Heart left ventricle (tissue), 16 donors: ENCODE results near the gene PALM. TPM values are rescaled to one million over a fixed set of nuclear protein-coding genes. Genes with fewer than 3 reads are reported as not detected.

ENCODE experiments used
- ATAC-seq, 4 donors: fragments of 200-7000 bp; cut with Tn5 transposase; one replicate each; pipeline ENCODE4 v1.9.1; 2020 to 2022; ENCODE audit warnings: moderate library complexity in 4 of 4, mild to moderate bottlenecking in 3 of 4, moderate number of reproducible peaks in 1 of 4
- DNase-seq, 5 donors: peaks; one replicate each; pipeline ENCODE4 v3.0.0-alpha.2; 2020
- H3K27ac ChIP-seq, 12 donors: fragments of 200-600 bp; sonication (generic) in 4 of 12; one replicate each; pipeline versions ENCODE4 v1.5.0 to v1.8.0; 2016 to 2022; ENCODE audit warnings: mild to moderate bottlenecking in 2 of 12
- H3K27me3 ChIP-seq, 9 donors: fragments of 200-600 bp; sonication (generic) in 2 of 9; one replicate each; pipeline versions ENCODE4 v1.5.1 to v1.8.0; 2016 to 2022; ENCODE audit warnings: mild to moderate bottlenecking in 3 of 9
- H3K36me3 ChIP-seq, 9 donors: fragments of 200-600 bp; sonication (generic) in 2 of 9; one replicate each; pipeline versions ENCODE4 v1.5.0 to v1.8.0; 2018 to 2022; ENCODE audit warnings: mild to moderate bottlenecking in 2 of 9
- H3K4me1 ChIP-seq, 12 donors: fragments of 200-600 bp; sonication (generic) in 4 of 12; one replicate each; pipeline versions ENCODE4 v1.5.0 to v1.8.0; 2016 to 2022; ENCODE audit warnings: mild to moderate bottlenecking in 3 of 12
- H3K4me3 ChIP-seq, 12 donors: fragments of 200-600 bp; sonication (generic) in 4 of 12; one replicate each; pipeline versions ENCODE4 v1.5.0 to v1.8.0; 2017 to 2022; ENCODE audit warnings: mild to moderate bottlenecking in 9 of 12, moderate library complexity in 4 of 12
- H3K9me3 ChIP-seq, 12 donors: fragments of 200-600 bp; sonication (generic) in 4 of 12; one replicate each; pipeline versions ENCODE4 v1.5.0 to v1.8.0; 2016 to 2022; ENCODE audit warnings: mild to moderate bottlenecking in 1 of 12
- POLR2A ChIP-seq, 2 donors: fragments of 450-650 bp; IDR thresholded peaks; one replicate each; pipeline ENCODE4 v1.6.1; 2017; ENCODE audit warnings: antibody characterized with exemption in 2 of 2, mild to moderate bottlenecking in 2 of 2, moderate library complexity in 2 of 2
- WGBS, 4 donors: extraction: QIAGEN DNeasy Blood & Tissue Kit in 2 of 4; methylation state at CpG; one replicate each; pipeline versions ENCODE4 v1.1.5 to v1.1.7; 2013 to 2018; 5-methylcytosine and 5-hydroxymethylcytosine counted together
- intact Hi-C, 10 donors: fragments of 100-400 bp; cut with DNase I; formaldehyde crosslinking; loops; one replicate each; pipeline versions ENCODE4 v1.11.1 to v1.14.2; 2022
- polyA plus RNA-seq, 2 donors: library from polyadenylated mRNA; stranded (reverse); fragments of 200-250 nt; gene quantifications; one replicate each; pipeline ENCODE4 v1.2.3, GENCODE V29; 2013
- total RNA-seq, 9 donors: library from RNA; depleted of rRNA in 2 of 9; stranded (reverse); fragments of >200 nt in 2 of 9; fragmentation: NEBNext Ultra II Directional in 3 of 9; extraction: Animal tissue kit (Norgen Biotek cat#: 25700) in 3 of 9; gene quantifications; one replicate each; pipeline versions ENCODE4 v1.1.0 to v1.2.4, GENCODE V29; 2016 to 2023
- TF ChIP-seq, protein P1 (sequence below), 12 donors: fragments of 200-600 bp; sonication (generic) in 4 of 12; IDR thresholded peaks; one replicate each; pipeline versions ENCODE4 v1.5.0 to v1.8.0; 2018 to 2022; ENCODE audit warnings: antibody characterized with exemption in 12 of 12, mild to moderate bottlenecking in 5 of 12
- donor health status: ischemic (EF 13 %, LVEDD 7.1; RV severe dilation, severe dysfunction).
- donor health status: healthy with polysubstance abuse.
- donor health status: DM: no; HTN: yes; CAD: no.
- donor health status: DM: no; HTN: no; CAD: no.
- donor health status: ischemic (EF 25% LVEDD 6.9; RV normal size, moderate dysfunction).
- donor health status: ischemic (EF 25% LVEDD 5.7; RV mildly dilated, moderate dysfunction).
- donor health status: healthy.
- donor health status: DM: yes; HTN: yes; CAD: no.
- donor health status: ischemic (EF 35%, LVEDD 5.7; RV mildly dilated, moderate dysfunction).
- donor health status: nonischemic (EF 11% LVEDD 7.7; RV severe dilation, severe dysfunction).
- donor health status: DM: yes; HTN: yes; CAD: no.
- donor health status: PGD.
- donor health status: ischemic (EF 29% LVEDD 5.4; RV normal size, mild dysfunction).
- donor health status: nonischemic (EF 23%, LVEDD 6.1; RV moderate dilation, normal function).

The PALM gene
- total and polyA plus RNA-seq, 11 donors = 13.5 to 42.3 (median 23.3) TPM

DNA sequence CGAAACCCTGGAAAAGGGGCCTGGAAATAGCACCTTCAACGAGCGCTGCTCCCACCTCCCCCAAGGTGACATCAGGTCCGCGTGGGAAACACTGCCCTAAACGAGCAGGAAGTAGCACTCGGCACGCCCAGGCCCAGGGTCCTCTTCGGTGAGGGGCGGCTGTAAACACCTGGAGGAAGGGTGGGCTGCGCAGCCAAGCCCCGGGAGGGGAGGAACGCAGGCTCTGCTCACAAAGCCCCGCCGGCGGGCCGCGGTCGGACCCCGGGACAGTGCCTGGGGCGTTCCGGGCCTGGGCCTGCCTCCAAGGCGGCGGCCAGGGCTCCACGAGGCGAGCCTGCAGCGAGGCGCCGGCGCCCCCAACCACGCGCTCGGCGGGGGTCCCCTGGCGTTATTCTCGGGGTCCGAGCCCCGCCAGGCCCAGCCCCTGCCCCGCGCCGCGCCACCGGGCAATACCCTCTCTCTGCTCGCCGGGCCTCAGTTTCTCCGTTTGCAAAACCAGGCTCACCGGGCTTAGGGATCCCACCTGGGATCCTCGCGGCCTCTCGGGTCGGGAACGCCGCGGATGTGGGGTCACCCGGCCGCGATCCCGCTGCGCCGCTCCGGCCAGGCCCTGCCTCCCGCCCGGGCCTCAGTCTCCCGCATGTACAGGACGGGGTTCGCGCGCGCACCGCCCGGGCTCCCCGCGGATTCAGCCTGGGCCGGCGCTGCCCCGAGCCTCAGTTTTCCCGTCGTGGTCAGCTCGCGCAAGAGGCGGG, 46.4 kb upstream of the PALM start:
- DNase-seq (peak in 3 of 5 donors; percentile 47 to 72 (median 50)), ATAC-seq (peak in 1 of 4 donors; percentile 16)
- no peak for TF ChIP-seq POLR2A (IDR thresholded peaks at IDR 0.05)
- TF ChIP-seq, protein P1, sequence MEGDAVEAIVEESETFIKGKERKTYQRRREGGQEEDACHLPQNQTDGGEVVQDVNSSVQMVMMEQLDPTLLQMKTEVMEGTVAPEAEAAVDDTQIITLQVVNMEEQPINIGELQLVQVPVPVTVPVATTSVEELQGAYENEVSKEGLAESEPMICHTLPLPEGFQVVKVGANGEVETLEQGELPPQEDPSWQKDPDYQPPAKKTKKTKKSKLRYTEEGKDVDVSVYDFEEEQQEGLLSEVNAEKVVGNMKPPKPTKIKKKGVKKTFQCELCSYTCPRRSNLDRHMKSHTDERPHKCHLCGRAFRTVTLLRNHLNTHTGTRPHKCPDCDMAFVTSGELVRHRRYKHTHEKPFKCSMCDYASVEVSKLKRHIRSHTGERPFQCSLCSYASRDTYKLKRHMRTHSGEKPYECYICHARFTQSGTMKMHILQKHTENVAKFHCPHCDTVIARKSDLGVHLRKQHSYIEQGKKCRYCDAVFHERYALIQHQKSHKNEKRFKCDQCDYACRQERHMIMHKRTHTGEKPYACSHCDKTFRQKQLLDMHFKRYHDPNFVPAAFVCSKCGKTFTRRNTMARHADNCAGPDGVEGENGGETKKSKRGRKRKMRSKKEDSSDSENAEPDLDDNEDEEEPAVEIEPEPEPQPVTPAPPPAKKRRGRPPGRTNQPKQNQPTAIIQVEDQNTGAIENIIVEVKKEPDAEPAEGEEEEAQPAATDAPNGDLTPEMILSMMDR (IDR thresholded peaks at IDR 0.05) = no peak
- intact Hi-C loops = loop anchor here in 2 of 10 donors (2.0 to 5.0 kb wide), 3 partner anchors 70 to 250 kb away; partner anchors contain the start of genes BSG (in 1 of the 2) and R3HDM4 (in 1 of the 2)
- Histone ChIP-seq H3K27ac (peak overlapping the region; percentile 25 to 94 (median 90)), H3K9me3 (no peaks in the 10 kb centered on the region), H3K36me3 (peaks cover 0 to 9% (median 0%) of the 10 kb centered on the region in 9 donors), H3K27me3 (no peaks in the 10 kb centered on the region), H3K4me3 (peak overlapping the region; percentile 76 to 100 (median 96)), H3K4me1 (peaks cover 22 to 69% (median 63%) of the 10 kb centered on the region in 12 donors)
- 0 to 1% (median 1%) methylated on average over 26 to 81 of the region's 81 CpGs for WGBS, 4 donors

DNA sequence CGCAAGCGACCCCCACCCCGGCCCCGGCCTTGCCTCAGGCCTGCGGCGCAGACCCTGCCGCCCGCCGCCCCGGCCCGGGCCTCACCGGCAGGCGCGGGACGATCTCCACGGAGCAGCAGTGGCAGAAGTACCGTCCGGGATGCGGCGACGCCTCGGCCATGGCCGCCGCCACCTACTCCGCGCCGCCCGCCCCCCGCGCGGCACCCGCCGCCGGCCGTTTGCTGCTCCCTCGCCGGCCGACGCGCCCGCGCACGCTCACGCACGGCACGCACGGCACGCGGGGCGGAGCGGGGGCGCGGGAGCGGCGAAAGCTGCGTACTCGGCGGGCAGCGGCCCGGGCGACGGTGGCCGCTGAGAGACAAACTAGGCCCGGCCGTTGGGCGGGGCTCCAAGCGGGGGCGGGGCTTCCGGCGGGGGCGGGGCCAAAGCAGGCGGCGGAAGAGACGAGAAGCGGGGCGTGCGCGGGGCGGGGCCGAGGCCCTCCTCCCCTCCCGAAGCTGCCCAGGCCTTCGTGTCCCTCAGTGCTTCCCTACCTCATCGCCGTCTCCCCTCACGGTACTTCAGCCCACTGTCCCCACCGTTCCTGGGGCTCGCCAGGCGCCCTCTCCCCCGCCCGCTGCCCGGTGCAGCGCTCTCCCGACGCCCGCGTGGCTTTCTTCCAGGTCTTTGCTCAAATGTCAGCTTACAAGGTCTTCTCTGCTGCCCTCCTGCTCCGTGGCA, 45.6 kb upstream of the PALM start, which contains the start of gene RNF126:
Gene RNF126, minus strand, starts transcription at position 253 of the 720 bp plus-strand sequence. Its CDS starts 93 bp downstream, at position 160.
- WGBS, 4 donors = 1% methylated on average over 33 to 97 of the region's 97 CpGs

DNA sequence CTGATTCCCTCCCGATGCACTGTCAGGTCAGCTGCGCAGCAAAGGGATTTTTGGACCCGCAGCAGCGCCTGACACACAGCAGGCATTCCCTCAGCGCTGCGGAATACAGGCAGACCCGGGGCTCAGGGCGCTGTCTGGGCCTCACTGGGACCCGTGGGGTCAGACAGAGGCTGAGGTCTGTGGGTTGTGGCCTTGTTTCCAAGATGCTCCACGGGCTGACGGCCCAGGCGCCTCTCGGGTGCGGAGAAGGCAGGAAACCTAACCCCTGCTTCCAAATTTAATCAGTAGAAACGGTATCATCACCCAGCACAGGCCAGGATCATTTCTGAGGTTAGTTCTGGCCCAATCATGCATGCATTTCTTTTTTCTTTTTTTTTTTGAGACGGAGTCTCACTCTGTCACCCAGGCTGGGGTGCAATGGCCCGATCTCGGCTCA, 45.0 kb upstream of the PALM start:
- peak in 1 of 5 donors; percentile 71 for DNase-seq
- Histone ChIP-seq H3K27ac (peak overlapping the region; percentile 43 to 97 (median 91)), H3K4me3 (peak overlapping the region; percentile 22 to 100 (median 67)), H3K27me3 (no peaks in the 10 kb centered on the region), H3K36me3 (peaks cover 0 to 1% (median 0%) of the 10 kb centered on the region in 9 donors), H3K4me1 (peaks cover 18 to 62% (median 49%) of the 10 kb centered on the region in 12 donors), H3K9me3 (peaks cover 0 to under 1% (median 0%) of the 10 kb centered on the region in 12 donors)
- peak in 2 of 4 donors; percentile 3 to 6 for ATAC-seq
- TF ChIP-seq POLR2A (IDR thresholded peaks at IDR 0.05) = no peak
- TF ChIP-seq, protein P1 (IDR thresholded peaks at IDR 0.05) = no peak
- intact Hi-C loops = loop anchor here in 6 of 10 donors (1.0 to 5.0 kb wide), 7 partner anchors 17 to 249 kb away; partner anchors contain the start of genes BSG (in 1 of the 6), PTBP1 (in 1 of the 6) and R3HDM4 (in 1 of the 6)
- 51 to 63% (median 58%) methylated on average over 16 to 18 of the region's 18 CpGs for WGBS, 4 donors

More for the DNA sequence above, 45.6 kb upstream of the PALM start, which contains the start of gene RNF126:
- Histone ChIP-seq H3K4me3 (peak within 1 kb of the TSS; percentile 76 to 100 (median 96)), H3K27me3 (no peaks in the 10 kb centered on the region), H3K27ac (peak within 1 kb of the TSS; percentile 43 to 97 (median 92)), H3K9me3 (no peaks in the 10 kb centered on the region), H3K4me1 (peaks cover 22 to 67% (median 55%) of the 10 kb centered on the region in 12 donors), H3K36me3 (peaks cover 0 to 7% (median 0%) of the 10 kb centered on the region in 9 donors)
- TF ChIP-seq, protein P1 (IDR thresholded peaks at IDR 0.05) = no peak
- TF ChIP-seq POLR2A (IDR thresholded peaks at IDR 0.05) = peak in 1 of 2 donors; percentile 24
- intact Hi-C loops = loop anchor here in 2 of 10 donors (1.0 to 5.0 kb wide), 4 partner anchors 70 to 249 kb away; partner anchors contain the start of genes BSG (in 1 of the 2), PTBP1 (in 1 of the 2) and R3HDM4 (in 1 of the 2)
- DNase-seq (peak; percentile 92 to 97 (median 94)), ATAC-seq (peak; percentile 62 to 84 (median 80))
